Endodermal cell (in vitro differentiated cells): ENCODE data around the gene TMEM109. TPM values are rescaled to one million over a fixed set of nuclear protein-coding genes. Genes with fewer than 3 reads are reported as not detected.
A peak's percentile ranks its signal among the peaks of the same experiment; 100 is the strongest.

Experiments used
- DNase-seq: peaks from one replicate; pipeline ENCODE4 v3.0.0-alpha.2; 2017
- H3K27ac ChIP-seq: 2 replicates; pipeline ENCODE4 v1.5.1; 2013; ENCODE audit warnings: mild to moderate bottlenecking, low read depth, low read length, moderate library complexity
- H3K27me3 ChIP-seq: 2 replicates; pipeline ENCODE4 v1.6.1; 2013; ENCODE audit warnings: mild to moderate bottlenecking, low read length, moderate library complexity; ENCODE audit not compliant: insufficient read depth, control insufficient read depth, poor library complexity, severe bottlenecking
- H3K36me3 ChIP-seq: 2 replicates; pipeline ENCODE4 v1.7.0; 2013; ENCODE audit warnings: mild to moderate bottlenecking, low read length, moderate library complexity; ENCODE audit not compliant: control insufficient read depth, insufficient read depth
- H3K4me1 ChIP-seq: one replicate; pipeline ENCODE4 v1.7.0; 2013; ENCODE audit warnings: low read length; ENCODE audit not compliant: control insufficient read depth, insufficient read depth
- H3K4me3 ChIP-seq: 2 replicates; pipeline ENCODE4 v1.5.1; 2013; ENCODE audit warnings: mild to moderate bottlenecking, low read length, moderate library complexity
- H3K9ac ChIP-seq: 2 replicates; pipeline ENCODE4 v1.6.1; 2013; ENCODE audit warnings: mild to moderate bottlenecking, low read length, moderate library complexity; ENCODE audit not compliant: poor library complexity, severe bottlenecking; ENCODE audit errors: extremely low read depth
- H3K9me3 ChIP-seq: 2 replicates; pipeline ENCODE4 v1.6.1; 2013; ENCODE audit warnings: mild to moderate bottlenecking, low read length, moderate library complexity; ENCODE audit not compliant: control insufficient read depth
- H3K27ac Mint-ChIP-seq: 2 replicates; pipeline ENCODE4 v1.8.0; 2020; ENCODE audit warnings: mixed read lengths
- H3K27me3 Mint-ChIP-seq: 2 replicates; pipeline ENCODE4 v1.8.0; 2021; ENCODE audit warnings: mild to moderate bottlenecking, mixed read lengths; ENCODE audit not compliant: insufficient read depth
- H3K36me3 Mint-ChIP-seq: 2 replicates; pipeline ENCODE4 v1.8.0; 2020; ENCODE audit warnings: low read depth, mixed read lengths
- H3K4me1 Mint-ChIP-seq: 2 replicates; pipeline ENCODE4 v1.8.0; 2020; ENCODE audit warnings: mixed read lengths
- H3K4me3 Mint-ChIP-seq: 2 replicates; pipeline ENCODE4 v1.8.0; 2020; ENCODE audit warnings: mild to moderate bottlenecking, moderate library complexity, mixed read lengths
- H3K9me3 Mint-ChIP-seq: 2 replicates; pipeline ENCODE4 v1.8.0; 2020; ENCODE audit warnings: mild to moderate bottlenecking, mixed read lengths
- WGBS, 2 experiments: methylation state at CpG; one replicate each; pipeline versions ENCODE4 v1.1.5 to v1.1.7; 2013; ENCODE audit warnings: missing lambda C conversion rate in 2 of 2, mixed read lengths in 1 of 2; ENCODE audit not compliant: insufficient coverage in 1 of 2, insufficient read length in 1 of 2; 5-methylcytosine and 5-hydroxymethylcytosine counted together
- total RNA-seq, 2 donors: library from RNA; stranded (reverse); fragmentation: NEBNext Ultra II Directional in 1 of 2; extraction: Animal tissue kit (Norgen Biotek cat#: 25700) in 1 of 2; gene quantifications; 2 replicates in 1 of 2; 3 replicates in 1 of 2; pipeline ENCODE4 v1.2.1, GENCODE V29; 2021
- TF ChIP-seq, protein P1 (sequence below): fragments of 200-600 bp; sonication (generic); conservative IDR thresholded peaks from 2 replicates; pipeline ENCODE4 v1.5.0; 2021; ENCODE audit warnings: antibody characterized with exemption, mild to moderate bottlenecking

The TMEM109 gene
- total RNA-seq, 2 donors from 2014 or later, result 41.4 to 56.8 TPM

DNA sequence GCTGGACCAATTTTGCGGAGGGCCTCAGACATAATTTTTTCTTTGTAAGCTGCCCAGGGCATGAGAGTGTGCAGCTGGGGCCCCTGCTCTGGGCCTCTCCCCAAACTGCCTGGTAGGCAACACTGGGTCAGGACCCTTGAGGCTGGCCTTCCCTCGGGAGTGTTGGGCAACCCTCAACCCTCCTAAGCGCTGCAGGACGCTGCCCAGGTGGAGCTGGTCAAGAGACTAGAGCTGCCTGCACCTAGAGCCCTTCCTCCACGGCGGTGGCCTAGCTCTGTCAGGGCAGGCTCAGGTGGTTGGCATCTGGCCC, 9.8 kb downstream of the TMEM109 start:
- H3K9ac ChIP-seq, result no peak overlapping the region

DNA sequence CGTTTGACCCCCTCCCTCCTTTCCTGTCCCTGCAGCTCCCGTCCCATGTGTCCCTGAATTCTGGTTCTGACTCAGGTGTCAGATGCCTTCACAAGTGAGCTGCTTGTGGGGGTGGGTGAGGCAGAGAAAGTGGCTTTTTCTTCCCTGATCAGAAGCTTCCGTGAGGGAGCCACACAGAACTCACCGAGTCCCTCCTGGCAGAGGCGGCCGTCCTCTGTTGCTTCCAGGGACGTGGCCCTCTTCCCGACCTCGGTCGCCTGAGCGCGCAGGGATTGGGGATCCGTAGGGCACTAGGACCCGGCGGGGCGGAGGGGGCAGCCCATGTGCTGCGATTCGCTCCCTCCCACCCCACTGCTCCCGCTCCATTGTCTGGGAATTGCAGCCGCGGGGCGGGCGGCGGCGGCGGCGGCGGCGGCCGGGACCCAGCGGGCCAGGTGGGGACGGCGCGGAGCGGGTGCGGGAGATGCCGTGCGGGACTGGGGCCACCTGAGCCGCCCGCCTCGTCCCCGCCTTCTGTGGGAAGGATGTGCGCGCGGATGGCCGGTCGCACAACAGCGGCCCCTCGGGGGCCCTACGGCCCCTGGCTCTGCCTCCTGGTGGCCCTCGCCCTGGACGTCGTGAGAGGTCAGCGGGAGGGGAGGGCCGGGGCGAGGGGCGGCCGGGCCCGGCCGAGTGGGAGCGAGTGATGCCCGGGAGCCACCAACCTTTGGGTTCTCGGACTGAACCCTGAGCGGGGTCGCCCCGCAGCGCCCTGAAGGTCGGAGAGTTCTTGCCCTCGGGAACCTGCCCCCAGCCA, 10.3 kb downstream of the TMEM109 start, which contains the start of gene TMEM132A:
Gene TMEM132A (plus strand): TSS at position 351 of the 796 bp plus-strand sequence. CDS start 174 bp downstream, at position 525.
- WGBS, 2 experiments, result 0 to 1% methylated on average over 10 to 69 of the region's 69 CpGs
- peak within 1 kb of the TSS; percentile 85 for H3K4me3 ChIP-seq
- Mint-ChIP-seq H3K36me3 (peaks cover 51% of the 10 kb centered on the region), H3K4me1 (peaks cover 17% of the 10 kb centered on the region), H3K27ac (no peak within 1 kb of the TSS), H3K4me3 (peak within 1 kb of the TSS; percentile 76), H3K9me3 (no peaks in the 10 kb centered on the region), H3K27me3 (peaks cover 10% of the 10 kb centered on the region)
- H3K9me3 ChIP-seq, result no peaks in the 10 kb centered on the region
- H3K4me1 ChIP-seq, result peaks cover 8% of the 10 kb centered on the region
- TF ChIP-seq, protein P1, sequence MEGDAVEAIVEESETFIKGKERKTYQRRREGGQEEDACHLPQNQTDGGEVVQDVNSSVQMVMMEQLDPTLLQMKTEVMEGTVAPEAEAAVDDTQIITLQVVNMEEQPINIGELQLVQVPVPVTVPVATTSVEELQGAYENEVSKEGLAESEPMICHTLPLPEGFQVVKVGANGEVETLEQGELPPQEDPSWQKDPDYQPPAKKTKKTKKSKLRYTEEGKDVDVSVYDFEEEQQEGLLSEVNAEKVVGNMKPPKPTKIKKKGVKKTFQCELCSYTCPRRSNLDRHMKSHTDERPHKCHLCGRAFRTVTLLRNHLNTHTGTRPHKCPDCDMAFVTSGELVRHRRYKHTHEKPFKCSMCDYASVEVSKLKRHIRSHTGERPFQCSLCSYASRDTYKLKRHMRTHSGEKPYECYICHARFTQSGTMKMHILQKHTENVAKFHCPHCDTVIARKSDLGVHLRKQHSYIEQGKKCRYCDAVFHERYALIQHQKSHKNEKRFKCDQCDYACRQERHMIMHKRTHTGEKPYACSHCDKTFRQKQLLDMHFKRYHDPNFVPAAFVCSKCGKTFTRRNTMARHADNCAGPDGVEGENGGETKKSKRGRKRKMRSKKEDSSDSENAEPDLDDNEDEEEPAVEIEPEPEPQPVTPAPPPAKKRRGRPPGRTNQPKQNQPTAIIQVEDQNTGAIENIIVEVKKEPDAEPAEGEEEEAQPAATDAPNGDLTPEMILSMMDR, result peak; percentile 41
- peaks cover 46% of the 10 kb centered on the region for H3K36me3 ChIP-seq
- H3K27me3 ChIP-seq, result no peaks in the 10 kb centered on the region
- peak within 1 kb of the TSS; percentile 78 for H3K27ac ChIP-seq
- DNase-seq, result peak; percentile 94
- peak within 1 kb of the TSS; percentile 62 for H3K9ac ChIP-seq

More for the DNA sequence above, 9.8 kb downstream of the TMEM109 start:
- peak overlapping the region; percentile 53 for H3K4me3 ChIP-seq
- peaks cover 10% of the 10 kb centered on the region for H3K27me3 Mint-ChIP-seq
- H3K36me3 ChIP-seq, result peaks cover 42% of the 10 kb centered on the region
- DNase-seq, result no peak
- TF ChIP-seq, protein P1, result no peak
- no peaks in the 10 kb centered on the region for H3K9me3 Mint-ChIP-seq
- peaks cover 21% of the 10 kb centered on the region for H3K4me1 Mint-ChIP-seq
- H3K9me3 ChIP-seq, result no peaks in the 10 kb centered on the region
- no peaks in the 10 kb centered on the region for H3K27me3 ChIP-seq
- peak overlapping the region; percentile 76 for H3K4me3 Mint-ChIP-seq
- WGBS, 2 experiments, result 69 to 87% methylated on average over 4 to 6 of the region's 6 CpGs
- H3K27ac ChIP-seq, result no peak overlapping the region
- H3K36me3 Mint-ChIP-seq, result peaks cover 49% of the 10 kb centered on the region
- H3K27ac Mint-ChIP-seq, result no peak overlapping the region
- peaks cover 8% of the 10 kb centered on the region for H3K4me1 ChIP-seq

DNA sequence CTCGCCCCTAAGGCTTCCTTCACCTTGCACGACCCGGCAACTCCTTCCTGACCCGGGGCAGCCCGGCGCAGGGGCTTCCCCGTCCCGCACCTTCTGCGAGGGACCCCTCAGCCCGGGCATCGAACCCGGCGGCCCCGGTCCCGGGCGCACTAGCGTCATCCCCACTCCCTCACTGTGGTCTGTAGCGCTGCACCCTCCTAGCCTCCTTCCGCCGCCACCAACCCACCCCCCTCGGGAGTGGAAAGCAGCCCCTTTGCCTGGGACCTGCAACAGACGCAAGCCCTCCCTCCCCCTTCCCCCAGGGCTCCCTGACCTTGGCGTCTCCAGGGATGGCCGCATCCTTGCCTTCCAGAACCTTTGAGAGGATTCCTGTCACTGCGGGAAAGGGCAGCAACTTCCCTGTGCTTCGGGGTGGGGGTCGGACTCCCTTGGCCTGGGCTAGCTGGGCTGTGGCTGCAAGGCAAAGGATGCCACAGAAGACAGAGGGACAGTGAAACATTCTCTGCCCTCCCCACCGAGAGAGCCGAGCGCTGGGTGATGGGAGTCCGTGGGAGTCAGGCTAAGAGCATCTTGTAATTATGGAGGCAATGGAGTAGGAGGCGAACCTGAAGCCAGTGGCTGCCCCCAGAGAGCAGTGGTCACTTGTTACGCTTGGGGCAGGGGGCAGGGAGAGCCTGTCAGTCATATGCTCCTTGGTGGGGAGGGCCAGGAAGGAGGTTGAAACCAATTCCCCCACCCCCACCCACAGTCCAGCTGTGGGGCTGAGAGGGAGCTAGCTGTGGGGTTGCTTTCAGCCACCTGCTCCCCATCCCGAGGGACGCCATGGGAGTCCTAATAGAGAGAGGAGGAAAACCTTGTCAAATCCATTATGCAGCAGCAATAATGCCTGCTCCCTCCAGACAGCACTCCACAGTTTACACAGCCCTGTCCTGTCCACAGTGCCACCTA, 11.2 kb downstream of the TMEM109 start:
- Mint-ChIP-seq H3K27me3 (peaks cover 10% of the 10 kb centered on the region), H3K9me3 (no peaks in the 10 kb centered on the region), H3K4me1 (peaks cover 13% of the 10 kb centered on the region), H3K27ac (no peak overlapping the region), H3K4me3 (peak overlapping the region; percentile 76), H3K36me3 (peaks cover 51% of the 10 kb centered on the region)
- Histone ChIP-seq H3K4me3 (peak overlapping the region; percentile 85), H3K9me3 (no peaks in the 10 kb centered on the region), H3K27me3 (no peaks in the 10 kb centered on the region), H3K27ac (peak overlapping the region; percentile 78), H3K9ac (peak overlapping the region; percentile 62), H3K36me3 (peaks cover 40% of the 10 kb centered on the region), H3K4me1 (peaks cover 8% of the 10 kb centered on the region)
- 0 to 5% methylated on average over 3 to 35 of the region's 35 CpGs for WGBS, 2 experiments
- TF ChIP-seq, protein P1, result no peak
- peak; percentile 74 for DNase-seq
